Neutrophil (primary cell): ENCODE data around the gene PRKG1.

Experiments used
- H3K27ac ChIP-seq: fragments of 200-600 bp; sonication (generic); 2 replicates; pipeline ENCODE4 v1.5.1; 2016; ENCODE audit warnings: mild to moderate bottlenecking, moderate library complexity
- H3K27me3 ChIP-seq: fragments of 200-600 bp; sonication (generic); 2 replicates; pipeline ENCODE4 v1.6.0; 2016; ENCODE audit warnings: mild to moderate bottlenecking
- H3K36me3 ChIP-seq: fragments of 200-600 bp; sonication (generic); 2 replicates; pipeline ENCODE4 v1.5.1; 2017
- H3K4me1 ChIP-seq, 2 experiments: fragments of 200-600 bp in 1 of 2; sonication (generic) in 1 of 2; 1 replicate in 1 of 2; 2 replicates in 1 of 2; pipeline versions ENCODE4 v1.5.1 to v1.6.1; 2013 to 2016; ENCODE audit warnings: low read depth in 1 of 2, low read length in 1 of 2, mild to moderate bottlenecking in 1 of 2, moderate library complexity in 1 of 2; ENCODE audit not compliant: control insufficient read depth in 1 of 2, insufficient read depth in 1 of 2
- H3K4me3 ChIP-seq, 2 experiments: fragments of 200-600 bp in 1 of 2; sonication (generic) in 1 of 2; 1 replicate in 1 of 2; 2 replicates in 1 of 2; pipeline ENCODE4 v1.5.1; 2013 to 2016; ENCODE audit warnings: low read depth in 1 of 2, low read length in 1 of 2, mild to moderate bottlenecking in 1 of 2, moderate library complexity in 1 of 2
- H3K9me3 ChIP-seq: fragments of 200-600 bp; sonication (generic); 2 replicates; pipeline ENCODE4 v1.5.1; 2016
- TF ChIP-seq, protein P1 (sequence below): fragments of 200-600 bp; sonication (generic); IDR thresholded peaks from 2 replicates; pipeline ENCODE4 v1.5.1; 2016; ENCODE audit warnings: antibody characterized with exemption

The PRKG1 gene

DNA sequence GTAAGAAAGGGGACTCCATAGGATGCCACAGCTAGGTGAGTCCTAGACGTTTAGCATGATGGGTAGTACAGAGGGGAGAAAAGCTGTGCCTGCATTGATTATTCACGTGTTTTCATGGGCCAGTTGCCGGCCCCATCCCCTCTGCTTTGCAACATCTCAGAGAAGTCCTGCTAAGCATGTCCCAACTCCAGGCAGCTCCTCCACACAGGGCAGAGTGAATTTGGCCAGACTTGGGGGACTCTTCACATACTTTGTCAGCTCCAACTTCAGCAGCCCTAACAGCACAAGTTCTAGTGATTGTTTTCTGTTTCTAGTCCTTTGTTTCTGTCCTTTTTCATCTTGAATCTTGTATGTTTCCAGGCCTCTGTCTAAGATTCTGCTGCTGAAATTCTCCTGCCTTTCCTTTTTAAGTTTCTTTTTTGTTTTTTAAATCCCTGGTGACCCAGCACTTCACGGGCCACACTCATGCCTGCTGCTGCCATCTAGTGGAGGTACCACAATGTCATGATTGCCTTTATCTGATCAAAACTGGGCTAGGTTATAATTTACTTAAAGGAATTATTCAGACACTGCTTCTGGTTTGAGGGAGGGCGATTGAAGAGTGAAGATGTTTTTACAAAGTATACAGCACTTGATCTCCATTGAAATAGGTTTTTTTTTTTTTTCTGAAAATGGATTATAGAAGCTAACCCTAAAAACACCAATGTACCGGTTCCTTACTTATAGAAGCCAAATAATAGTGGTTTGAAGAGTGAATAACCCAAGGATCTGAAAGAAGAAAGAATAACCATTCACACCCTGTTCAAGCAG, 348.2 kb downstream of the PRKG1 start:
- Histone ChIP-seq H3K36me3 (no peaks in the 10 kb centered on the region), H3K4me1 (no peaks in the 10 kb centered on the region), H3K27me3 (no peaks in the 10 kb centered on the region), H3K27ac (no peak overlapping the region), H3K9me3 (no peaks in the 10 kb centered on the region), H3K4me3 (no peak overlapping the region)
- TF ChIP-seq, protein P1, sequence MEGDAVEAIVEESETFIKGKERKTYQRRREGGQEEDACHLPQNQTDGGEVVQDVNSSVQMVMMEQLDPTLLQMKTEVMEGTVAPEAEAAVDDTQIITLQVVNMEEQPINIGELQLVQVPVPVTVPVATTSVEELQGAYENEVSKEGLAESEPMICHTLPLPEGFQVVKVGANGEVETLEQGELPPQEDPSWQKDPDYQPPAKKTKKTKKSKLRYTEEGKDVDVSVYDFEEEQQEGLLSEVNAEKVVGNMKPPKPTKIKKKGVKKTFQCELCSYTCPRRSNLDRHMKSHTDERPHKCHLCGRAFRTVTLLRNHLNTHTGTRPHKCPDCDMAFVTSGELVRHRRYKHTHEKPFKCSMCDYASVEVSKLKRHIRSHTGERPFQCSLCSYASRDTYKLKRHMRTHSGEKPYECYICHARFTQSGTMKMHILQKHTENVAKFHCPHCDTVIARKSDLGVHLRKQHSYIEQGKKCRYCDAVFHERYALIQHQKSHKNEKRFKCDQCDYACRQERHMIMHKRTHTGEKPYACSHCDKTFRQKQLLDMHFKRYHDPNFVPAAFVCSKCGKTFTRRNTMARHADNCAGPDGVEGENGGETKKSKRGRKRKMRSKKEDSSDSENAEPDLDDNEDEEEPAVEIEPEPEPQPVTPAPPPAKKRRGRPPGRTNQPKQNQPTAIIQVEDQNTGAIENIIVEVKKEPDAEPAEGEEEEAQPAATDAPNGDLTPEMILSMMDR: no peak

DNA sequence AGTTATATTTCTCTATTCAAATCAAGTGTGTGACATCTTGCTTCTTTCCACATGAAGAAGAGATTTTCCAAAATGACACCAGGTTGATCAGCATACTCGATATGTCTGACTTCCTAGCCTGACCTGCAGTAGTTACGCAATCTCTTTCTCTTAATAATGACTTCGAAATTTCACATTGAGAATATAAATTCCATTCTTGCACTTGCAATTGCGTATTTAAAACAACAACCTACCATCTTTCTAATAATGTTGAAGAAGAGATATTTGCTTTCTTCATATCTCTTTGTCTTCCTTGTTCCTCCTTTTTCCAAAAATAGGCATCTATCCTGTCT, 348.8 kb downstream of the PRKG1 start:
- H3K4me1 ChIP-seq: no peaks in the 10 kb centered on the region
- H3K4me3 ChIP-seq: no peak overlapping the region
- H3K36me3 ChIP-seq: no peaks in the 10 kb centered on the region
- no peaks in the 10 kb centered on the region for H3K9me3 ChIP-seq
- no peaks in the 10 kb centered on the region for H3K27me3 ChIP-seq
- no peak overlapping the region for H3K27ac ChIP-seq
- TF ChIP-seq, protein P1: no peak

DNA sequence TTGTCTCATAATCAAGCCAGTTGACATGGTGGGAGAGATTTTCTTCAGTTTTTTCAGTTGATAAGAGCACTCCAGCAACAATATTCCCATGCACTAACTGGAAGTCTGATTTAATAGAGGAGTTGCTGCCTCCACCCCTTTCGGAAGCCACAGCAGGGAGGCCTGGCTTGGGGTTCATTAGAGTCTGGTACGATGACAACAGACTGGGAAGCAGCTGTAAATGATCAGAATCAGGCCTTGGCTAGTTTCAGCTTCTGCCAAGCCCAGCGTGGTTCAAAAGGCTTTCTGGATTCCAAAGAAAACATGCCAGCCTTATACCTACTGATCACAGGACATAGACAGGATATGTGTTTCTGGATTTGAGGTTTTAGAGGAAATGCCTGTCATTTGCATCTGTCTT, 351.1 kb downstream of the PRKG1 start:
- Histone ChIP-seq H3K36me3 (no peaks in the 10 kb centered on the region), H3K9me3 (no peaks in the 10 kb centered on the region), H3K27me3 (no peaks in the 10 kb centered on the region)

DNA sequence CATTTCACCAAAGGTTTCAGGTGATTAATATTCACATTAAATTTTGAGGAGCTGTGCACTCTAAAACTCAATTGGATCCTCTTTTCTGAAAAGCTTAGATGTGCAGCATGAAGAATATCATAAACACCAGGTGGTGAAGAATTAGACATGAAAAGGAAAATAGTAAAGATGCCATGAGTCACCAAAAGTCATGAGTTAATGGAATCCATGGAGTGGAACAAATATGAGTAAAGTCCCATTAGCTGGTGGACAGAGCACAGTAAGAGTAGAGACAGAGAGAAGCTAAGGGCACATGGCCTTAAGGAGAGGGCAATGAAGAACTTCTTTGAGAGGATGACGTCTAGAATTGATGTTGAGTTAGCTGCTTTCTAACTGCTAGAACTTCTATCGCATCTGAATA, 353.5 kb downstream of the PRKG1 start:
- H3K4me3 ChIP-seq: no peak overlapping the region
- no peaks in the 10 kb centered on the region for H3K9me3 ChIP-seq
- H3K4me1 ChIP-seq: no peaks in the 10 kb centered on the region
- no peaks in the 10 kb centered on the region for H3K27me3 ChIP-seq
- TF ChIP-seq, protein P1: no peak
- no peaks in the 10 kb centered on the region for H3K36me3 ChIP-seq
- H3K27ac ChIP-seq: no peak overlapping the region

More for the DNA sequence above, 351.1 kb downstream of the PRKG1 start:
- Histone ChIP-seq H3K4me1 (no peaks in the 10 kb centered on the region), H3K27ac (no peak overlapping the region), H3K4me3 (no peak overlapping the region)
- TF ChIP-seq, protein P1: no peak

DNA sequence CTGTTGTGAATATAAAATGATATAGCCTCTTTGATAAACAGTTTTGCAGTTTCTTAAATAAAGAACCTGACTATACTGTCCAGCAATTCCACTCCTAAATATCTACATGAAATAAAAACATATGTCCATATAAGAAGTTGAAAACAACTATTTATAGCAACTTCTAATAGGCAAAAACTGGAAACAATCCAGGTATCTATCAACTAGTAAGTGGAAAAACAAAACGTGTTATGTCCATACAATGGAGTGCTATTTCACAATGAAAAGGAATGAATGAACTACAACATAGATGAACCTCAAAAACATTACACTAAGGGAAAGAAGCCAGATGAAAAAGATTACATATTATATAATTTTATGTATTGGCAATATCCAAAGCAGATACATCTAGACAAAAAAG, 356.2 kb downstream of the PRKG1 start:
- TF ChIP-seq, protein P1: no peak
- Histone ChIP-seq H3K27me3 (no peaks in the 10 kb centered on the region), H3K4me1 (no peaks in the 10 kb centered on the region), H3K36me3 (no peaks in the 10 kb centered on the region), H3K27ac (no peak overlapping the region), H3K4me3 (no peak overlapping the region), H3K9me3 (no peaks in the 10 kb centered on the region)
